Forelimb muscle (tissue), 1 donor: Measurements from ENCODE around the gene CEP192. TPM values are rescaled to one million over a fixed set of nuclear protein-coding genes. Genes with fewer than 3 reads are reported as not detected.
"Not testable (repeated sequence)": the region's sequence is repeated elsewhere in the genome, so short reads cannot be mapped to it uniquely, and the experiment has no call there.

Source experiments
- DNase-seq: peaks from one replicate; pipeline ENCODE4 v3.0.0-alpha.2; 2013; ENCODE audit warnings: low read depth
- polyA plus RNA-seq: library from polyadenylated mRNA; unstranded; fragments of 120-200 nt; gene quantifications from one replicate; pipeline ENCODE4 v1.2.1, GENCODE V29; 2013; ENCODE audit not compliant: insufficient read length

The CEP192 gene
- polyA plus RNA-seq = 21.0 TPM

GRCh38 chr18:12990967-12991820 lies at the start of gene CEP192:
TSS of gene CEP192 (plus strand) at chr18:12991362. CDS start at chr18:12999425, 8,063 bp downstream.
- peak; percentile 96 for DNase-seq

- no peak for DNase-seq
These were observed 47.9 kb upstream of the CEP192 start for GRCh38 chr18:12943215-12943614.

- DNase-seq = no peak
These were observed 46.5 kb upstream of the CEP192 start for GRCh38 chr18:12944709-12945108.

- no peak for DNase-seq
These were observed 44.4 kb upstream of the CEP192 start for GRCh38 chr18:12946549-12947284.

- DNase-seq = peak; percentile 70
These were observed 43.7 kb upstream of the CEP192 start, which contains the start of gene SEH1L for GRCh38 chr18:12947285-12948049. TSS of gene SEH1L (plus strand) at chr18:12948011. CDS start at chr18:12948122, 111 bp downstream.

GRCh38 chr18:12948050-12948804 lies 42.9 kb upstream of the CEP192 start:
- DNase-seq = peak; percentile 75

- no peak for DNase-seq
These were observed 32.7 kb upstream of the CEP192 start for GRCh38 chr18:12958478-12958877.

GRCh38 chr18:12960395-12960794 lies 30.8 kb upstream of the CEP192 start:
- no peak for DNase-seq

- no peak for DNase-seq
These were observed 30.2 kb upstream of the CEP192 start for GRCh38 chr18:12960853-12961397.

GRCh38 chr18:12963069-12963468 lies 28.1 kb upstream of the CEP192 start:
- DNase-seq = no peak

GRCh38 chr18:12968115-12968514 lies 23.0 kb upstream of the CEP192 start:
- DNase-seq = no peak

- no peak for DNase-seq
These were observed 22.5 kb upstream of the CEP192 start for GRCh38 chr18:12968619-12969018.

- DNase-seq = no peak
These were observed 17.5 kb upstream of the CEP192 start for GRCh38 chr18:12973562-12974213.

GRCh38 chr18:12975488-12975887 lies 15.7 kb upstream of the CEP192 start:
- DNase-seq = no peak

- DNase-seq = no peak
These were observed 14.9 kb upstream of the CEP192 start for GRCh38 chr18:12976305-12976704.

GRCh38 chr18:12980065-12980464 lies 11.1 kb upstream of the CEP192 start:
- not testable (repeated sequence) for DNase-seq

GRCh38 chr18:12989397-12990122 lies 1.6 kb upstream of the CEP192 start:
- DNase-seq = no peak

- DNase-seq = no peak
These were observed 1.1 kb upstream of the CEP192 start for GRCh38 chr18:12990123-12990475.

- DNase-seq = no peak
These were observed 558 bp upstream of the CEP192 start for GRCh38 chr18:12990641-12990966.

- DNase-seq = no peak
These were observed 638 bp downstream of the CEP192 start for GRCh38 chr18:12991821-12992179.
